WTC11 (cell line): ENCODE data around the gene TACC2. TPM values are rescaled to one million over a fixed set of nuclear protein-coding genes. Genes with fewer than 3 reads are reported as not detected.

Experiments
- ATAC-seq: fragments of 200-7000 bp; cut with Tn5 transposase; 2 replicates; pipeline ENCODE4 v1.10.0; 2021; ENCODE audit warnings: mild to moderate bottlenecking, moderate library complexity
- CTCF ChIA-PET: fragments of 300-600 bp; sonication (Branson Sonifier 250); formaldehyde crosslinking; loops from one replicate; lab custom pipeline; 2021; ENCODE audit warnings: antibody characterized with exemption; lab: Charles Lee
- POLR2A ChIA-PET: fragments of 350-600 bp; sonication (Branson Sonifier 250); formaldehyde crosslinking; loops from one replicate; lab custom pipeline; 2021; ENCODE audit warnings: antibody characterized with exemption; lab: Charles Lee
- DNase-seq: peaks from one replicate; pipeline ENCODE4 v3.0.0; 2021; ENCODE audit warnings: low spot score
- H3K27ac Mint-ChIP-seq: 2 replicates; pipeline ENCODE4 v1.8.0; 2021; ENCODE audit warnings: mixed read lengths
- H3K27me3 Mint-ChIP-seq: 2 replicates; pipeline ENCODE4 v1.8.0; 2021; ENCODE audit warnings: low read depth, mild to moderate bottlenecking, moderate library complexity, mixed read lengths
- H3K36me3 Mint-ChIP-seq: 2 replicates; pipeline ENCODE4 v1.8.0; 2021; ENCODE audit warnings: mixed read lengths
- H3K4me1 Mint-ChIP-seq: 2 replicates; pipeline ENCODE4 v1.8.0; 2022; ENCODE audit warnings: mixed read lengths
- H3K4me3 Mint-ChIP-seq: 2 replicates; pipeline ENCODE4 v1.8.0; 2021; ENCODE audit warnings: mild to moderate bottlenecking, moderate library complexity, mixed read lengths
- H3K9me3 Mint-ChIP-seq: 2 replicates; pipeline ENCODE4 v1.8.0; 2021; ENCODE audit warnings: mixed read lengths
- AR ChIP-seq: fragments of 250-450 bp; sonication (Bioruptor Pico); IDR thresholded peaks from 2 replicates; pipeline ENCODE4 v1.9.0; 2021; ENCODE audit warnings: mild to moderate bottlenecking
- ARID4B ChIP-seq: sonication (generic); formaldehyde crosslinking; IDR thresholded peaks from 2 replicates; pipeline ENCODE4 v1.8.0; 2023; ENCODE audit warnings: missing genetic modification reagents, mild to moderate bottlenecking, borderline replicate concordance
- CBFB ChIP-seq: sonication (generic); formaldehyde crosslinking; IDR thresholded peaks from 2 replicates; pipeline ENCODE4 v1.8.1; 2022; ENCODE audit warnings: mild to moderate bottlenecking, low read depth, missing genetic modification reagents
- CREB1 ChIP-seq: sonication (generic); formaldehyde crosslinking; IDR thresholded peaks from 2 replicates; pipeline ENCODE4 v1.8.0; 2023; ENCODE audit warnings: mild to moderate bottlenecking, missing genetic modification reagents
- CTCF ChIP-seq: fragments of 200-600 bp; IDR thresholded peaks from 2 replicates; pipeline ENCODE4 v1.8.0; 2022; ENCODE audit warnings: antibody characterized with exemption
- EMX1 ChIP-seq: fragments of 250-450 bp; sonication (Bioruptor Pico); IDR thresholded peaks from 2 replicates; pipeline ENCODE4 v1.8.0; 2021; ENCODE audit warnings: mild to moderate bottlenecking
- ESRRA ChIP-seq: sonication (generic); formaldehyde crosslinking; IDR thresholded peaks from 2 replicates; pipeline ENCODE4 v1.8.1; 2022; ENCODE audit warnings: mild to moderate bottlenecking, missing genetic modification reagents, borderline replicate concordance
- FOXP4 ChIP-seq: sonication (generic); formaldehyde crosslinking; IDR thresholded peaks from 2 replicates; pipeline ENCODE4 v1.8.0; 2022; ENCODE audit warnings: mild to moderate bottlenecking, missing genetic modification reagents
- GABPB1 ChIP-seq: sonication (generic); formaldehyde crosslinking; IDR thresholded peaks from 2 replicates; pipeline ENCODE4 v1.8.1; 2023; ENCODE audit warnings: mild to moderate bottlenecking, missing genetic modification reagents
- JUN ChIP-seq: sonication (generic); formaldehyde crosslinking; IDR thresholded peaks from 2 replicates; pipeline ENCODE4 v1.8.0; 2023; ENCODE audit warnings: mild to moderate bottlenecking, missing genetic modification reagents
- NFYB ChIP-seq: sonication (generic); formaldehyde crosslinking; conservative IDR thresholded peaks from 2 replicates; pipeline ENCODE4 v1.8.0; 2022; ENCODE audit warnings: low read depth, missing genetic modification reagents
- NR1H2 ChIP-seq: sonication (generic); formaldehyde crosslinking; IDR thresholded peaks from 2 replicates; pipeline ENCODE4 v1.9.0; 2021; ENCODE audit warnings: mild to moderate bottlenecking, moderate library complexity, missing genetic modification reagents
- RELA ChIP-seq: sonication (generic); formaldehyde crosslinking; IDR thresholded peaks from 2 replicates; pipeline ENCODE4 v1.8.1; 2022; ENCODE audit warnings: missing genetic modification reagents, mild to moderate bottlenecking, borderline replicate concordance
- ZBTB43 ChIP-seq: sonication (generic); formaldehyde crosslinking; IDR thresholded peaks from 2 replicates; pipeline ENCODE4 v1.8.1; 2023; ENCODE audit warnings: mild to moderate bottlenecking, missing genetic modification reagents
- ZNF232 ChIP-seq: sonication (generic); formaldehyde crosslinking; IDR thresholded peaks from 2 replicates; pipeline ENCODE4 v1.8.0; 2022; ENCODE audit warnings: mild to moderate bottlenecking, missing genetic modification reagents
- ZNF281 ChIP-seq: sonication (generic); formaldehyde crosslinking; IDR thresholded peaks from 2 replicates; pipeline ENCODE4 v1.8.0; 2023; ENCODE audit warnings: mild to moderate bottlenecking, missing genetic modification reagents
- ZNF425 ChIP-seq: fragments of 250-450 bp; sonication (Bioruptor Pico); conservative IDR thresholded peaks from 2 replicates; pipeline ENCODE4 v1.9.0; 2021; ENCODE audit warnings: mild to moderate bottlenecking
- total RNA-seq: library from RNA; stranded (reverse); gene quantifications from 3 replicates; pipeline ENCODE4 v1.2.3, GENCODE V29; 2021

Gene TACC2
- total RNA-seq, 1 experiment from 2014 or later: 28.9 TPM

- H3K36me3 Mint-ChIP-seq: peaks cover 33% of the 10 kb centered on the region
- CTCF ChIA-PET: interaction anchor here (1.2 kb wide), 1 partner anchor 18 kb away, joined by 5 read pairs; no protein-coding TSS in a partner anchor
- H3K4me1 Mint-ChIP-seq: peaks cover 2% of the 10 kb centered on the region; the same call in 1 of the 2 replicates
- no peak overlapping the region for H3K4me3 Mint-ChIP-seq
- H3K9me3 Mint-ChIP-seq: no peaks in the 10 kb centered on the region
- POLR2A ChIA-PET: no interaction called here
- H3K27me3 Mint-ChIP-seq: no peaks in the 10 kb centered on the region
- no peak overlapping the region; the same call in 1 of the 2 replicates for H3K27ac Mint-ChIP-seq
- no peak for ATAC-seq
- TF ChIP-seq FOXP4 (CRISPR knock-in tag) (no peak), EMX1 (CRISPR knock-in tag) (no peak), RELA (CRISPR knock-in tag) (no peak), ESRRA (CRISPR knock-in tag) (no peak), ZBTB43 (no peak), CTCF (no peak), ZNF425 (CRISPR knock-in tag) (no peak), AR (no peak), JUN (CRISPR knock-in tag) (no peak), CREB1 (CRISPR knock-in tag) (no peak), ARID4B (no peak), GABPB1 (CRISPR knock-in tag) (no peak), ZNF232 (no peak), ZNF281 (CRISPR knock-in tag) (no peak), CBFB (no peak), NR1H2 (CRISPR knock-in tag) (no peak), NFYB (no peak)
- DNase-seq: no peak
Measured at GRCh38 chr10:122240401-122240800, 251.4 kb downstream of the TACC2 start.
